SU-DHL-6 (cell line): ENCODE measurements around the gene UBE2E2.

Source experiments
- EZH2phosphoT487 ChIP-seq: fragments of 200-600 bp; sonication (generic), shearing (Covaris generic); conservative IDR thresholded peaks from 2 replicates; pipeline ENCODE4 v1.6.1; 2018; ENCODE audit warnings: mild to moderate bottlenecking, antibody characterized with exemption, low read length, moderate library complexity, mixed read lengths
- TF ChIP-seq, protein P1 (sequence below): fragments of 200-600 bp; sonication (generic); IDR thresholded peaks from one replicate; pipeline ENCODE4 v1.5.1; 2017; ENCODE audit warnings: antibody characterized with exemption, mild to moderate bottlenecking, low read length, moderate library complexity; ENCODE audit not compliant: insufficient read depth, poor library complexity, severe bottlenecking

- TF ChIP-seq, protein P1, sequence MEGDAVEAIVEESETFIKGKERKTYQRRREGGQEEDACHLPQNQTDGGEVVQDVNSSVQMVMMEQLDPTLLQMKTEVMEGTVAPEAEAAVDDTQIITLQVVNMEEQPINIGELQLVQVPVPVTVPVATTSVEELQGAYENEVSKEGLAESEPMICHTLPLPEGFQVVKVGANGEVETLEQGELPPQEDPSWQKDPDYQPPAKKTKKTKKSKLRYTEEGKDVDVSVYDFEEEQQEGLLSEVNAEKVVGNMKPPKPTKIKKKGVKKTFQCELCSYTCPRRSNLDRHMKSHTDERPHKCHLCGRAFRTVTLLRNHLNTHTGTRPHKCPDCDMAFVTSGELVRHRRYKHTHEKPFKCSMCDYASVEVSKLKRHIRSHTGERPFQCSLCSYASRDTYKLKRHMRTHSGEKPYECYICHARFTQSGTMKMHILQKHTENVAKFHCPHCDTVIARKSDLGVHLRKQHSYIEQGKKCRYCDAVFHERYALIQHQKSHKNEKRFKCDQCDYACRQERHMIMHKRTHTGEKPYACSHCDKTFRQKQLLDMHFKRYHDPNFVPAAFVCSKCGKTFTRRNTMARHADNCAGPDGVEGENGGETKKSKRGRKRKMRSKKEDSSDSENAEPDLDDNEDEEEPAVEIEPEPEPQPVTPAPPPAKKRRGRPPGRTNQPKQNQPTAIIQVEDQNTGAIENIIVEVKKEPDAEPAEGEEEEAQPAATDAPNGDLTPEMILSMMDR = no peak
- no peak for TF ChIP-seq EZH2phosphoT487
Measured at GRCh38 chr3:23241256-23241655, 38.1 kb downstream of the UBE2E2 start.
